RKO (cell line): ENCODE results near the gene B9D1.

Experiments used
- DNase-seq: peaks from one replicate; pipeline ENCODE4 v3.0.0-alpha.2; 2016; ENCODE audit warnings: low spot score

B9D1 gene

GRCh38 chr17:19362277-19363113 lies at the start of gene B9D1:
Gene B9D1, minus strand, starts transcription at chr17:19362723. Its CDS starts 154 bp downstream, at chr17:19362569.
- DNase-seq: peak; percentile 92

GRCh38 chr17:19411631-19412030 lies 49.1 kb upstream of the B9D1 start:
- DNase-seq: no peak

- DNase-seq: no peak
Measured at GRCh38 chr17:19410875-19411620, 48.5 kb upstream of the B9D1 start, which contains the start of gene RNF112. Gene RNF112, plus strand, starts transcription at chr17:19411232. Its CDS starts 177 bp downstream, at chr17:19411409.

- no peak for DNase-seq
Measured at GRCh38 chr17:19410091-19410490, 47.6 kb upstream of the B9D1 start.

- DNase-seq: peak; percentile 50
Measured at GRCh38 chr17:19409509-19409908, 47.0 kb upstream of the B9D1 start.

- DNase-seq: no peak
Measured at GRCh38 chr17:19409066-19409465, 46.5 kb upstream of the B9D1 start.

GRCh38 chr17:19408346-19408710 lies 45.8 kb upstream of the B9D1 start:
- DNase-seq: no peak

GRCh38 chr17:19407601-19408345 lies 45.2 kb upstream of the B9D1 start:
- DNase-seq: no peak

GRCh38 chr17:19405114-19405513 lies 42.6 kb upstream of the B9D1 start:
- DNase-seq: no peak

GRCh38 chr17:19404264-19404663 lies 41.7 kb upstream of the B9D1 start:
- no peak for DNase-seq

- DNase-seq: no peak
Measured at GRCh38 chr17:19403021-19403420, 40.5 kb upstream of the B9D1 start.

GRCh38 chr17:19402171-19402570 lies 39.6 kb upstream of the B9D1 start:
- no peak for DNase-seq

GRCh38 chr17:19401321-19402010 lies 38.9 kb upstream of the B9D1 start:
- DNase-seq: no peak

GRCh38 chr17:19399750-19400450 lies 37.4 kb upstream of the B9D1 start:
- DNase-seq: no peak

GRCh38 chr17:19398301-19399181 lies 36.0 kb upstream of the B9D1 start:
- no peak for DNase-seq

- DNase-seq: no peak
Measured at GRCh38 chr17:19397556-19398041, 35.1 kb upstream of the B9D1 start.

GRCh38 chr17:19392303-19392702 lies 29.8 kb upstream of the B9D1 start:
- no peak for DNase-seq

- DNase-seq: no peak
Measured at GRCh38 chr17:19391432-19391831, 28.9 kb upstream of the B9D1 start.

- DNase-seq: no peak
Measured at GRCh38 chr17:19390951-19391350, 28.4 kb upstream of the B9D1 start.
